Activated T-cell treated with anti-CD3 and anti-CD28 coated beads for 48 hours (primary cell): Measurements from ENCODE around the gene CALU.

Source experiments
- DNase-seq: peaks from one replicate; pipeline ENCODE4 v3.0.0-alpha.2; 2020; ENCODE audit warnings: low read depth

CALU gene

DNA sequence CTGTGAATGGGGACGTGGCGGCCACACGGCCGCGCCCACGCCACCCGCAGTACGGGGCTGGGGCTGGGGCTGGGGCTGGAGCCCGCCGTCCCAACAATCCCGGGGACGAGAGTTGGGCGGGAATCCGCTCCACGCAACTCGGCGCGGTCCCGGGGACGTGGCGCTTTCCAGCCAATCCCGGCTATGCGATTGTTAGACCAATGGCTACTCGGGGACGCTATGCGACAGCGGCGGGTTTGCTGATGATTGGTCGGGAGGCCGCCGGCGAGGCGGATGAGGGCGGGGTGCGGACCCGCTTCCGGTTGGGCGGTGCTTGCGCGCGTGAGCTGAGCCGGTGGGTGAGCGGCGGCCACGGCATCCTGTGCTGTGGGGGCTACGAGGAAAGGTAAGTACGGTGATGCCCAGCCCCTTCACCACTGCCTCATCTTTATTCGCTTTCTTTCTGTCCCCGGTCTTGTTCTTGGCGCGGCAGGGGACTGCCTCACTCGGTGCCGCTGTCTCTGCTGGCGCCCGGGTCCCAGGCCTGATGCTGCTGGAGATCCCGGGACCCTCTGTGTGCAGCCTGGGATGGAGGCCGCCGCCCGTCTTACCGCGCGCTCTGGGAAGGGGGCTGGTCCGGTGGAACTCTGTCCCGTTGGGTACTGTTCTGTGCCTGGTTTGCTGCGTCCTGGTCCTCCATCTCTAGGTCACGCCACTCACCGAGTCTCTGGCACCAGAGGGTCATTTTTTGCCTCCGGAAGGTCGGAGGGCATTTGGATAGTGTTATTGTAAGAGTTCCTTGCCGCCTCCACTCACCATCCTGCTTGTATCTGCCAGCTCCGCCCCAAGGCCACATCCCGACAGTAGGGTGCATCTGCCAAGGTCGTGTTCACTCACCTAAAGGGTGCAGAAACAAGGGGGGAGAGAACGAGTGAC, at the start of gene CALU:
TSS of gene CALU (plus strand) at position 312 of the 915 bp plus-strand sequence. CDS start 9,225 bp downstream, outside the sequence.
- DNase-seq = peak; percentile 94

DNA sequence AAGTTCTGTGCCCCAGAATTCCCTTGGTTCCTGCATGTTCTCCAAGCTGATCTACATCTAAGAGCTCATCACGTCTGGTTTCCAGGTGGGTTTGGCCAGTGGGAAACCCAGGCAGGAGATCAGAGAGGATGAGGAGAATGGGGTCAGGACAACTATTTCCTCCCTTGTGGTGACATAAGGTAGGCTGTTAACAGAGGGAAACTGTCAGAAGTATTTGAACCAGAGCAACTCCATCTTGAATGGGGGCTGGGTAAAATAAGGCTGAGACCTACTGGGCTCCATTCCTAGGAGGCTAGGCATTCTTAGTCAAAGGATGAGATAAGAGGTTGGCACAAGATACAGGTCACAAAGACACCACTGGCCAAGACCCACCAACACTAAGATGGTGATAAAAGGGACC, 47.9 kb upstream of the CALU start:
- DNase-seq = no peak

DNA sequence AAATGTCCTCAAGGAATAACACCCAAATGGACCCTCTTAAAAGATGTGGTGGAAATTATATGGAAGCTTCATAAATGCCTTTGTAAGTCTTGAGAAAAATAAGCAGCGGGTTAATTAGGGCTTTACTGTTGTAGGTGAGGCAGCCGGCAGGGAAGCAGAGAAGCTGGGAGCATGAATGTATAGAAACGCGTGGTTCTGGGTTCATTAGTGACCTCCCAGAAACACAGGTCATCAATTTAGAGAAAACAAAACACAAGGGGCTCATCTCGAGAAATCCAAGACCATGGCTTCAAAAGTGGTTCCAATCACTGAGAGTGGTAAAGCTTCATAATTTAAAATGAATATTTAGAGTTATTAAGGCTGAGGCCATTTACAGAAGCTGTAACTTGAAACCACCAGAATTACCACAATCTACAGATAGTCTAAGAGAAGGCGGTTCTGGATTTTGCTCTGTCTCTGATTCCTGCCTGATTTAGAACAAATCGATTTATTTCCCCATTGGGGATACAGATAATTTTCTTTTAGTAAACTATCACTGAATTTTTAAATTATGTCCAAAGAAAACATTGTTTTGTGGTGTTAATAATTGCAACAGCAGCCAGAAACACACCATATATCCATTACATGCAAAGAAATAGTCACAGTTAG, 46.4 kb upstream of the CALU start:
- no peak for DNase-seq

DNA sequence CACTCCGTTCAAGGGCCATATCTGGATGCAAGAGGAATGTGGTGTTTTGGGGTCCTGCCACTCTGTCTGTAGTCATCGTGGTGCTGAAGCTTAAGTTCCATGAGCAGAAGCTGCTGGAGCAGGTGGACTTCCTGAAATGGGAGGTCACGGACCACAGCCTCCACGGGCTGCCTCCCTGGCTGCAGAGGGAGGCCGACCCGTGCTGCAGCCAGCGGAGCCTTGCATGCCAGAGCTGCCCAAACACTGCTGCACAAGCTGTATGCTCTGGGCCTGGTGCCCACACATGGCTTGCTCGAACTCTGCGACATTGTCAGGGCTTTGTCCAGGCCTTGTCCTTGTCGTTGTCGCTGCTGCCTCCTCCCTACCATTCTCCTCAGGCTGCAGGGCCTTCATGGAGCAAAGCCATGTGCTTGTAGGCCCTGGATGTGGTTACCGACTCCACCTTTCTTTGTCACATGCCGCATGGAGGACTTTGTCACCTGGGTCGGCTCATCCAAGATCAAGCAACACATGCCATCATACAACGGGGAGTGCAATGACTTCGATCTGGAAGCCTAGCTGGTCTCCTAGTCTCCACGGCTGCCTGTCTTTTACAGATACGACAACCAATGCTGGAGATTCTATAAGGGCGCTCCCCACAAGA, 45.7 kb upstream of the CALU start:
- no peak for DNase-seq

DNA sequence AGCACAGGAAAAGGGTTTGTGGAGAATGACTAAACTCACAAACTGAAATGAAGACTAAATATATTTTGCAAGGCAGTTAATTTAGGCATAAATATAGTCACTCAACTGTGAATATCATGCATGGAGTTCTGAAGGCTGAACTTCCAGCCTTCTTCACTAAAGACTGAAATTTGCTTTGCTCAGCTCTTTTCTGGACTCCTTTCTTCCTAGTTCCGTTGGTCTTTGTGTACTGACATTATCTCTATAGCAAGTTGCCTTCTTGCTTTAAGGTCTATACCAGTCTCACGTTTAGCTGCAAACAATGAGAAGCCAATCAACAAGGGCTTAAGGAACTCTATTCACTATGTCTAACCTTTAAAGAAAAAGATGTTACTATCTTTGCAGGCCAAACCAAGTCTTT, 44.4 kb upstream of the CALU start:
- DNase-seq = no peak

DNA sequence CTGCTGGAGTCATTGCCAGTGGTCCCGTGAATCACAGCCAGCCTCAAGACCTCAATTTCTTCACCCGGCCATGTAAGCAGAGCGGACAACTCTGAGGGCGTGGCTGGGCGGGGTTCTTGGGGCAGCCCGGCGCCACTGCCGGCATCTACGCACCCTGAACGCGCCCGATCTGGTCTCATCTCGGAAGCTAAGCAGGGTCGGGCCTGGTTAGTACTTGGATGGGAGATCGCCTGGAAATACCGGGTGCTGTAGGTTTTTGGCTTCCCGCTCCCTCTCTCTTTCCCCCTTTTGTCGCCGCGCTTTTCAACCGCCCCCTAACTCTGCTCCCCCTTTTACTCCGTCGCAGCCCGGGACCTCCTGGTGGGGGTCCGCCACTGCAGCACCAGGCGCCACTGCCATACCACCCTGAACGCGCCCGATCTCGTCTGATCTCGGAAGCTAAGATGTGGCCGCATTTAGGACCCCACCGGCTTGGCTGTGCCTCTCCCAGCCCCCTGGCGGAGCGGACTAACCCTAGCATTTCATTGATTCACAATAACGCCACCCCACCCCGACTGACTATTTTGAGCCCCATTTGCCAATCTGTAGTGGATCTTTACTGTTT, 41.8 kb upstream of the CALU start:
- peak; percentile 68 for DNase-seq

DNA sequence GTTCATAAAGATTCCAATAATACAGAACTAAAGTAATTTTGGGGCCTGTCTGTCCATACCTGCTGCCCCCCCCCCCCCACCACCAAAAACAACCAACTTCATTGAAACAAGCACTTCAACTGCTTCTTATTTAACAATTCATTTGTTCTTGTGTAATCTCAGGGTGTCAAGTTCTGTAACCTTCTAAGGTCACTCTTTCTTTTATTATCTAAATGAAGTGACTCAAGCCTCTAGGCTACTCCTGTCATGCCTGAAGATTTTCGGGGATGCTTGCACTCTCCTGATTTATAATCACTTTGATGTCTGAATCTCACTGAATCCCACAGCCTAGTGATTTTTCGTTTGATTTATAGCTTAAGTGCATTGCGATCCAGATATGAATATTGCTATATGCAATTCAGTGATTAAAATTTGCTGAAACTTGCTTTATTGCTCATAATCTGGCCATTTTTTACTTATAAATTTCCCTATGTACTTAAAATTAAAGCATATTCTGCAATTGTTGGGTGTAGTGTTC, 39.9 kb upstream of the CALU start:
- DNase-seq = no peak

DNA sequence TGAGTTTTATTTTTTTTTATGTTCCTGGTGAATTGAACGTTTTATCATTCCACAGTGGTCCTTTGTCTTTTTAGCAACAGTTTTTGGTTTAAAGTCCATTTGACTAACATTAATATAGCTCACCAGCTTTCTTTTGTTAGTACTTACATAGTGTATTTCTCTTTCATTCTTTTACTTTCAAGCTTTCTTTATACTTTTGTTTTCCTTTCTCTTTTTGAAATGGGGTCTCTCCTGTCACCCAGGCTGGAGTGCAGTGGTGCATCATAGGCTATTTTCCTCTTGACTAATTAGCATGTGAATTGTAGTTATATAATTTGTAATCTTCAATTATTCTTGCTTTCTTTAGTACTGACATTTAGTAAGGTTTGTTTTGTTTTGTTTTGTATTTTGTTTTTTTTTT, 39.3 kb upstream of the CALU start:
- DNase-seq = no peak

DNA sequence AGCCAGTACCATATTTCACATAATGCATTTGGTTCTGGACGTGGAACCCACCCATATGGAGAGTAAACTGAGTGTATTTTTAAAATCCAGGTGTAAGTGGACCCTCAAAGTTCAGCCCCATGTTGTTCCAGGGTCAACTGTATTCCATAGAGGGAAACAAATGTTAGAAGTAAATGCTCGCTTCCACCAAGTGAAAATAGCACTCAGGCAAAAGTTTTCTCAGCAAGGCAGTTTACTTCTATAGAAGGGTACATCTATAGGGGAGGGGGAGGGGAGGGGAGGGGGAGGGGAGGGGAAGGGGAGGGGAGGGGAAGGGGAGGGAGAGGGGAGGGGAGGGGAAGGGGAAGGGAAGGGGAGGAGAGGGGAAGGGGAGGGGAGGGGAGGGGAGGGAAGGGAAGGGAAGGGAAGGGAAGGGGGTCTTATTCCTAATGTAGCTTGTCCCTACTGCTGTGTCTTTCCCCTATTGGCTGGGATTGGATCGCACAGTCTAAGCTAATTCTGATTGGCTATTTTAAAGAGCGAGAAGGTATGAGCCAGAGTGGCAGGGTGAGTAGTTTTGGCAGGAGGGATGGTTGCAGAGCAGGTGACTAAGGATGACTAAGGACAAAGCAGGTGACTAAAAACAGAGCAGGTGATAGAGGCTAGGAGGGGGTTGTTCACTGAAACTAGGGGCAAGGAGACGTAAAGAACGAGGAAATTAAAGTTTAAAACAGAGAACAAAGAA, 37.9 kb upstream of the CALU start:
- no peak for DNase-seq

DNA sequence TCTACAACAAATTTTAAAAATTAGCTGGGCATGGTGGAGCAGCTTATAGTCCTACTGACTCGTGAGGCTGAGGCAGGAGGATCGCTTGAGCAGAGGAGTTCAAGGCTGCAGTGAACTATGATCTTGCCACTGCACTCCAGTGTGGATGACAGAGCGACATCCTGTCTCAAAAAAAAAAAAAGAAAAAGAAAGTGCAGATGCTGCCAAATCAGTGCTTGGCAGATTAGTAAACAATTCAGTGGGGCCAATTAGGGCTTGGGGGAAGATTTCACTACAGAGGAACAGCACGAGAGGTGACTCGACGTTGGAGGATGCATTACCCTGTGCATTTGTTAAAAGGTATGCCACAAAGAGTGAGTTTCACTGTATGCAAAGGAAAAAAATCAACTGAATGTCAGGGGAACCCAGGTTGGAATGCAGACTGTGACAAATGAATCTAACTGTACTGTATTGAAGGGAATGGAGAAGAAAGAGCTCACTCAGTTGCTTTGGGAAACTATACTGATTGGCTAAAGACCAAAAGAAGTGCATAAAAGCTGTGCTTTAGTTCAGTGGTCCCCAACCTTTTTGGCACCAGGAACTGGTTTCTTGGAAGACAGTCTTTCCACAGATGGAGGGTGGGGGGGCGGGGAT, 35.4 kb upstream of the CALU start:
- DNase-seq = no peak

DNA sequence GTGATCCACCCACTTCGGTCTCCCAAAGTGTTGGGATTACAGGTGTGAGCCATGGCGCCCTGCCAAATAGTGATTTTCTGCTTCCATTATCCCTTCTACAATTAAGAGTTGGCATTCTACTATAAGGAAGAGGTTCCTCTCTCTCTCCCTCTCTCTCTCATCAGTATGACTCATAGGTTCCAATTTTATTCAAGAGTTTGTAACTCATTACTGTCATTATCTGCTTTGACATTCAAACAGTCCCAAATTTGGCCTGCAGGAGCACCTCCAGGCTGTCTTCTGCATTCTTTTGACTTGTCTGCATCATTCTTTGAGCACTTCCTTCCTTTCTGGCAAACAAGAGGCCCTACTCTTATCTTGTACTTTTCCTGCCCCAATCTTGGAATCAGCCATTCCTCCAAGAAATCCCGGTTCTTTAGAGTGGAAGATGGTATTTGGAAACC, 33.2 kb upstream of the CALU start:
- no peak for DNase-seq

DNA sequence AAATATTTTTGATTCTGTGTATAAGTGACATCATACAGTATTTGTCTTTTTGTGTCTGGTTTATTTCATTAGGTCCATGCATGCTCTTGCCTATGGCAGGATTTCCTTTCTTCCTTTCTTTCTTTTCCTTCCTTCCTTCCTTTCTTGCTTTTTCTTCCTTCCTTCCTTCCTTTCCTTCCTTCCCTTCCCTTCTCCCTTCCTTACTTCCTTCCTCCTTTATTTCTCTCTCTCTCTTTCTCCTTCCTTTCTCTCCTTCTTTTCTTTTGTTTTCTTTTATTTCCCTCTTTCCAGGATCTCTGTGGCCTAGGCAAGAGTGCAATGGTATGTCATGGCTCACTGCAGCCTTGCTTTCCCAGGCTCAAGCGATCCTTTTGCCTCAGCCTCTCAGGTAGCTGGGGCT, 31.4 kb upstream of the CALU start:
- DNase-seq = no peak

DNA sequence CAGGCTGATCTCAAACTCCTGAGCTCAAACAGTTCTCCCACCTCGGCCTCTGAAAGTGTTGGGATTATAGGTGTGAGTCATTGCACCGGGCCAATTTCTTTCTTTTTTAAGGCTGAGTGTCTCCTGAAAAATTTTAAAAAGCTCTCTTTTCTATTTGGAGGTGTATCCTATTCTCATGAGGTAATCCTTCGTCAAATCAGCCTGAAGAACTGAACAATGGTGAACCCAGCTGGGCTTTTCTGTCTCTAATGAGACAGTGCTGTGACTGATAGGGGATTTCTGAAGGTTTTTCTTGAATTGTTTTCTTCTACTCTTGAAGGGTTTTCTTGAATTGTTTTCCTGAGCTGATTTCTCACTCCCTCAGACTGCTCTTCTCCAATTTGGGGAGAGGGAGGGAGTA, 30.9 kb upstream of the CALU start:
- no peak for DNase-seq

DNA sequence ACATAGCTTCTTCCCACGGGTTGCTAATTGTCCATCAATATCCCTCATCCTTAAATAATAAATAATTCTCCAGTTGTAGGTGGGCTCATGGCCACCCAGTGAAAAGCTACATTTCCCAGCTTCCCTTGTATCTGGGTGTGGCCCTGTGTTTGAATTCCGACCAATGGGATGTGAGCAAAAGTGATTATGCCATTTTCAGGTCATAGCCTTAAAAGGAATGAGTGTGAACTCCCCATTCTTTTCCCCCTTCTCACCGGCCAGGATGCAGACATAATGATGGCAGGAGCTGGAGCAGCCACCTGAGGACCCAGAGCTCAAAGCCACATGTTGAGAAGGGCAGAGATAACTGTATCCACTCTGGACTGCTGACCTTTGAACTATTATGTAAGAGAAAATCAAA, 30.3 kb upstream of the CALU start:
- no peak for DNase-seq

DNA sequence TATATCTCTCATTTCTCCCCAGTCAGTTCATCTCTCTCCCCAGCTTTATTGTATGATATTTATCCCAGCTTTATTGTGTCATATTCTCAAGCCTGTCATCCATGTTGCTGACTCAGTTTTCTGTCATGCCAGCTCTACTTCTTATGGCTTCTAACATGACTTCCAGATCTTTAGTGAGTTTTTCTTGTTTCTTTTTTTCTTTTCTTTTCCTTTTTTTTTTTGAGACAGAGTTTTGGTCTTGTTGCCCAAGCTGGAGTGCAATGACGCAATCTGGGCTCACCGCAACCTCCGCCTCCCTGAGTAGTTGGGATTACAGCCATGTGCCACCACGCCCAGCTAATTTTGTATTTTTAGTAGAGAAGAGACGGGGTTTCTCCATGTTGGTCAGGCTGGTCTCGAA, 28.7 kb upstream of the CALU start:
- no peak for DNase-seq

DNA sequence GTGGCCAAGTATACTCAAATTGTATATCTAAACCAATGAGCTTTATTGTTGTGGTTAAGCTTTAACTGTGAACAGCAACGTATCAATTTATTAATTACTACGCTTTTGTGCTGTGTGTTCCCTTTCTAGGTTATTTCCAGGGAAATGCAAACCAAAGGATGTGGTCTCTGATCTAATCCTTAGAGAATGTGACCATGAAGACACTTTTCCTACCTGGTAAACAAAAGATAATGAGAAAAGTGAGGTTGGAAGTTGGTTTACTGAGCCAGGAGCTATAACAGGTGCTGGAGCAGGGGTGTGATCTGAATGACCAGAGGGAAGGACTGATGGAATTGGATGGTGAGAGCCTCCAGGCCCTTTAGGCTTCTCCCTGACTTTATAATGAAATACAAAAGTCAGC, 25.4 kb upstream of the CALU start:
- no peak for DNase-seq

DNA sequence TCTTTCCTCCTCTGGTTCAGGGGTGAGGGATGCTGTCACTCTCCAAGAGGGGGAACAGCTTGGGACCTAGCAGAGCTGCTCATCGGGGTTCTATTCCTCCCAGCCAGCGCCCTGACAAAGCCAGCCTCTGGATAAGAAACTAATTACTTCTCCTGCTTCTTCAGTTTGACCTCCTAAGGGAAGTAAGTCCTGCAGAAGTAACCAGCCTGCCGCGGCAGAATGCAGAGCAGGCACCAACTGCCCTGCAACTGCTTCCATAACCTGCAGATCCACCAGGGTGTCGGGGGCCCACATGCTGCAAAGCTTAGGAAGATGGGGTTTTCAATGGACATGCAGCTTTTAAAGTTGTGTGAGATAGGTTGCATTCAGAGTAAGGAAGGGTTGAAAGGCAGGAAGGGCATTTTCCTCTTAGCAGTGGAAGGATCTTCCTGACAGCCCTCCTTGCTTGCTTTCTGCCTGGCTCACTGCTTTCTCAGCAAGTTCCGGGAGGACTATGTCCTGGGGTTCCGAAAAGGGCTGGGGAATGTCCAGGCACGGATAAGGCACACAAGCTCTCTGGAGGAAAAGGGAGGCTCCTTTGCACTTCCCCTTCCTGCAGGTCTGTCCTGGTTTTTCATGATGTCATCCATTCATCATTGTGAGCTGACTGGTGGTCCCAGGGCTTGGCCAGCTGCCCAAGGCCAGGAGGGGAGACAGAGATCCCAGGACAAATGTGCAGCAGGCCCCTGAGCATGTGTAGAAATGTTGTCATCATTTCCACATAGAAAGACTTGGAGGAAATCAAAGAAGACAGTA, 24.3 kb upstream of the CALU start:
- no peak for DNase-seq

DNA sequence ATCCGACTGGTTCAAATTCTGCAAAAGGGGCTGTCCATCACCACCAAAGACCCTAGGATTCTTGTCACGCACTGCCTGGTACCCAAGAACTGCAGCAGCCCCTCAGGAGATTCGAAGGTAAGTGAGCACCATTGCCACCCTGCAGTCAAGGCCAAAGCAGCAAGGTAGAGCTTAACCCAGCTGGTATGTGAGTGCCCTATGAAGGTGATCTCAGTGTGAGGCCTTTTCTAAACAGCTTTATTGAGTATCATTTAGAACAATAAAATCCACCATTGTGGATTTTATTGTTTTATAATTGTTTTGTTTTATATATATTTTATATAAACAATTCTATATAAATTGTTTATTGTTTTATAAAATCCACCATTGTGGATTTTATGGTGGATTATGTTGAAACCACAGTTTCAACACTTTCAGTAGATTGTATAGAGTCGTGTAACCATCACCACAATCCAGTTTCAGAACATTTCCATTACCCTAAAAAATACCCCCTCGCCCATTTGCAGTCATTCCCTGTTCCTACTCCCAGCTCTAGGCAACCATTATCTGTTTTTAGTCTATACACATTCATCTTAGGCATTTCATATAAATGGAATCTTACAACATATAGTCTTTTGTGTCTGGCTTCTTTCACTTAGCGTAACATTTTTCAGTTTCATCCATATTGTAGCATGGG, 20.1 kb upstream of the CALU start:
- no peak for DNase-seq

DNA sequence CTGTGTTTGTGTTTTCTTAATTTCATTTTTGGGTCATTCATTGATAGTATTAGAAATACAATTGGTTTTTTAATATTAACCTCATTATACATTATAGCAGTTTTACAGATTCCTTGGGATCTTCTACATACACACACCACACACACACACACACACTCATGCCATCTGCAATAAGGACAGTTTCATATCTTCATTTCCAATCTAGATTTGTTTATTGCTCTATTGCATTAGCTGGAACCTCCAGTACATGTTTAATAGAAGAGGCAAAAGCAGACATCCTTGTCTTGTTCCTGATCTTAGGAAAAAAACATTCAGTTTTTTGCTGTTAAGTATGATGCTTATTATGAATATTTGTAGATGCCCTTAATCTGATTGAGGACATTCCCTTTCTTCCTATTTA, 17.8 kb upstream of the CALU start:
- no peak for DNase-seq

DNA sequence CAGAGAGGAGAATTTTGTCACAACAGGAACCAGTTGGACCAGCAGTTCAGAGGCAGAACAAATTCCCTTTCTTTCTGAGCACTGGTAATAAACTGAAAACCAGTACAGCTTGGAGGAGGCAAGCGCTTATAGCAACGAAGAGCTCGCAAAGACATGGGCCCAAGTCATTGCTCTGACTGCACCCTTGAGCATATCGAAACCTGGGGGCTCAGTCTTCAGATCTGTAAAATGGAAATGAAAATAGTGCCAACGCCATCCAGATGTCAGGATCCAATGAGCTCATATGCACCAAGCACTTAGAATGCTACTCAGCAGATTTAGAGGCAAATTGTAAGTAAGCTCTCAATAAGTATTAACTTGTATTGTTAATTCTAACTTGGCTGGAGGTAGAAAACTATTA, 14.4 kb upstream of the CALU start:
- DNase-seq = no peak
